Sigmoid colon (tissue), 7 donors: ENCODE measurements around the gene ZFHX3. TPM values are rescaled to one million over a fixed set of nuclear protein-coding genes. Genes with fewer than 3 reads are reported as not detected.

Source experiments
- DNase-seq: peaks from one replicate; pipeline ENCODE4 v3.0.0-alpha.2; 2019
- H3K27ac ChIP-seq, 4 donors: fragments of 200-600 bp; sonication (generic); one replicate each; pipeline ENCODE4 v1.5.1; 2016 to 2019; ENCODE audit warnings: mild to moderate bottlenecking in 1 of 4
- H3K27me3 ChIP-seq, 3 donors: fragments of 200-600 bp; sonication (generic); one replicate each; pipeline ENCODE4 v1.5.1; 2019; ENCODE audit warnings: mild to moderate bottlenecking in 1 of 3
- H3K36me3 ChIP-seq, 4 donors: fragments of 200-600 bp; sonication (generic); one replicate each; pipeline ENCODE4 v1.5.1; 2016 to 2019
- H3K4me1 ChIP-seq, 4 donors: fragments of 200-600 bp; sonication (generic); one replicate each; pipeline ENCODE4 v1.5.1; 2017 to 2019
- H3K4me3 ChIP-seq, 4 donors: fragments of 200-600 bp; sonication (generic); one replicate each; pipeline ENCODE4 v1.5.1; 2017 to 2019; ENCODE audit warnings: mild to moderate bottlenecking in 2 of 4, moderate library complexity in 1 of 4
- H3K9me3 ChIP-seq, 4 donors: fragments of 200-600 bp in 3 of 4; sonication (generic) in 3 of 4; one replicate each; pipeline versions ENCODE4 v1.5.1 to v1.6.1; 2013 to 2019
- EP300 ChIP-seq, 4 donors: sonication (generic); formaldehyde crosslinking; IDR thresholded peaks; one replicate each; pipeline ENCODE4 v1.6.1; 2017; ENCODE audit warnings: antibody characterized with exemption in 4 of 4
- POLR2A ChIP-seq, 2 donors: fragments of 450-650 bp; IDR thresholded peaks; one replicate each; pipeline ENCODE4 v1.6.1; 2016; ENCODE audit warnings: antibody characterized with exemption in 2 of 2, mild to moderate bottlenecking in 2 of 2, moderate library complexity in 2 of 2
- POLR2AphosphoS5 ChIP-seq, 4 donors: sonication (generic); formaldehyde crosslinking; IDR thresholded peaks; one replicate each; pipeline ENCODE4 v1.6.1; 2017; ENCODE audit warnings: antibody characterized with exemption in 4 of 4
- WGBS, 2 donors: extraction: QIAGEN DNeasy Blood & Tissue Kit; methylation state at CpG; one replicate each; pipeline ENCODE4 v1.1.7; 2013; 5-methylcytosine and 5-hydroxymethylcytosine counted together
- intact Hi-C: fragments of 100-400 bp; cut with DNase I; formaldehyde crosslinking; loops from one replicate; pipeline ENCODE4 v1.15.1; 2023
- polyA plus RNA-seq, 3 donors: library from polyadenylated mRNA; stranded (reverse); fragments of 200-250 nt; gene quantifications; one replicate each; pipeline ENCODE4 v1.2.3, GENCODE V29; 2013
- total RNA-seq, 4 donors: library from RNA; depleted of rRNA; stranded (reverse); fragments of >200 nt; gene quantifications; one replicate each; pipeline ENCODE4 v1.1.0, GENCODE V29; 2016
- TF ChIP-seq, protein P1 (sequence below), 4 experiments: fragments of 450-650 bp in 3 of 4; fragments of 200-600 bp in 1 of 4; IDR thresholded peaks; one replicate each; pipeline ENCODE4 v1.5.1; 2016 to 2019; ENCODE audit warnings: antibody characterized with exemption in 4 of 4, mild to moderate bottlenecking in 3 of 4, moderate library complexity in 2 of 4
- donor health status: healthy with polysubstance abuse.
- donor health status: Bipolar disorder and iron deficiency.
- donor health status: healthy.

ZFHX3 gene
- total and polyA plus RNA-seq, 7 donors, result 0.69 to 38.8 (median 17.8) TPM

- DNase-seq, result no peak
- TF ChIP-seq EP300 (IDR thresholded peaks at IDR 0.05) (no peak), POLR2AphosphoS5 (IDR thresholded peaks at IDR 0.05) (no peak), POLR2A (IDR thresholded peaks at IDR 0.05) (no peak)
- TF ChIP-seq, protein P1, sequence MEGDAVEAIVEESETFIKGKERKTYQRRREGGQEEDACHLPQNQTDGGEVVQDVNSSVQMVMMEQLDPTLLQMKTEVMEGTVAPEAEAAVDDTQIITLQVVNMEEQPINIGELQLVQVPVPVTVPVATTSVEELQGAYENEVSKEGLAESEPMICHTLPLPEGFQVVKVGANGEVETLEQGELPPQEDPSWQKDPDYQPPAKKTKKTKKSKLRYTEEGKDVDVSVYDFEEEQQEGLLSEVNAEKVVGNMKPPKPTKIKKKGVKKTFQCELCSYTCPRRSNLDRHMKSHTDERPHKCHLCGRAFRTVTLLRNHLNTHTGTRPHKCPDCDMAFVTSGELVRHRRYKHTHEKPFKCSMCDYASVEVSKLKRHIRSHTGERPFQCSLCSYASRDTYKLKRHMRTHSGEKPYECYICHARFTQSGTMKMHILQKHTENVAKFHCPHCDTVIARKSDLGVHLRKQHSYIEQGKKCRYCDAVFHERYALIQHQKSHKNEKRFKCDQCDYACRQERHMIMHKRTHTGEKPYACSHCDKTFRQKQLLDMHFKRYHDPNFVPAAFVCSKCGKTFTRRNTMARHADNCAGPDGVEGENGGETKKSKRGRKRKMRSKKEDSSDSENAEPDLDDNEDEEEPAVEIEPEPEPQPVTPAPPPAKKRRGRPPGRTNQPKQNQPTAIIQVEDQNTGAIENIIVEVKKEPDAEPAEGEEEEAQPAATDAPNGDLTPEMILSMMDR (IDR thresholded peaks at IDR 0.05), result no peak
- peaks cover 0 to 61% (median 17%) of the 10 kb centered on the region in 4 donors for H3K36me3 ChIP-seq
- no peaks in the 10 kb centered on the region for H3K9me3 ChIP-seq
- peaks cover 0 to 4% (median 0%) of the 10 kb centered on the region in 4 donors for H3K4me1 ChIP-seq
- 88 to 94% methylated on average over 9 of the region's 9 CpGs for WGBS, 2 donors
- H3K4me3 ChIP-seq, result no peak overlapping the region
- intact Hi-C loops, result no loop called here
- no peaks in the 10 kb centered on the region for H3K27me3 ChIP-seq
- H3K27ac ChIP-seq, result no peak overlapping the region
Observed at GRCh38 chr16:72886346-72886974, 161.5 kb downstream of the ZFHX3 start.

- DNase-seq, result no peak
- intact Hi-C loops, result no loop called here
- Histone ChIP-seq H3K27me3 (no peaks in the 10 kb centered on the region), H3K27ac (no peak overlapping the region), H3K4me3 (no peak overlapping the region), H3K36me3 (peaks cover 0 to 56% (median 17%) of the 10 kb centered on the region in 4 donors), H3K9me3 (no peaks in the 10 kb centered on the region), H3K4me1 (peaks cover 0 to 4% (median 0%) of the 10 kb centered on the region in 4 donors)
- WGBS, 2 donors, result 89% methylated on average over 5 of the region's 5 CpGs
- TF ChIP-seq POLR2A (IDR thresholded peaks at IDR 0.05) (no peak), POLR2AphosphoS5 (IDR thresholded peaks at IDR 0.05) (no peak), EP300 (IDR thresholded peaks at IDR 0.05) (no peak)
- TF ChIP-seq, protein P1 (IDR thresholded peaks at IDR 0.05), result no peak
Observed at GRCh38 chr16:72884573-72884972, 163.4 kb downstream of the ZFHX3 start.

DNA sequence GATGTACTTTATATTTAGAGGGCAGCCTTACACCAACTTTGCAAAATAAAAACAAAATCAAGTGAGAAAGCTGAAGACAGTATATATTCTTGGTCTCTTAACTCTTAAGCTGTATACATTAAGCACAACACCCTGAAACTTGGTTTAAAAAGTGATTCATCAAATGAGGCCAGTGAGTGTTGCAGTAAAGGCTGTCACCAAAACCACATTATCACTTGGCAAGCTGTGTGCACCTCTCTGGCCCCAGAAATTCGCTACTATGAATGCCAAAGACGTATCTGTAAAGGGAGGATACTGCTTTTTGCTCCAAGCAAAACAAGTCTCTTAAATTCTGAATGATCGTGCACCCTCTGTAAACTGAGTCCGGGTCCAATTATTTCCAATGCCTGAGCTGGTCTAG lies 163.9 kb downstream of the ZFHX3 start:
- Histone ChIP-seq H3K4me1 (peaks cover 0 to 4% (median 0%) of the 10 kb centered on the region in 4 donors), H3K27me3 (no peaks in the 10 kb centered on the region), H3K9me3 (no peaks in the 10 kb centered on the region), H3K36me3 (peaks cover 0 to 50% (median 17%) of the 10 kb centered on the region in 4 donors), H3K4me3 (no peak overlapping the region), H3K27ac (no peak overlapping the region)
- TF ChIP-seq, protein P1 (IDR thresholded peaks at IDR 0.05), result no peak
- TF ChIP-seq EP300 (IDR thresholded peaks at IDR 0.05) (no peak), POLR2AphosphoS5 (IDR thresholded peaks at IDR 0.05) (no peak), POLR2A (IDR thresholded peaks at IDR 0.05) (no peak)
- intact Hi-C loops, result no loop called here
- WGBS, 2 donors, result 90% methylated on average over 4 of the region's 4 CpGs
- DNase-seq, result no peak

- TF ChIP-seq POLR2A (IDR thresholded peaks at IDR 0.05) (no peak), POLR2AphosphoS5 (IDR thresholded peaks at IDR 0.05) (no peak), EP300 (IDR thresholded peaks at IDR 0.05) (no peak)
- TF ChIP-seq, protein P1 (IDR thresholded peaks at IDR 0.05), result no peak
Observed at GRCh38 chr16:72879846-72880245, 168.1 kb downstream of the ZFHX3 start.

More at GRCh38 chr16:72879846-72880245, 168.1 kb downstream of the ZFHX3 start:
- Histone ChIP-seq H3K9me3 (no peaks in the 10 kb centered on the region), H3K27me3 (no peaks in the 10 kb centered on the region), H3K4me1 (peaks cover 0 to 37% (median 26%) of the 10 kb centered on the region in 4 donors), H3K27ac (no peak overlapping the region), H3K36me3 (peaks cover 0 to 8% (median 0%) of the 10 kb centered on the region in 4 donors), H3K4me3 (no peak overlapping the region)
- no peak for DNase-seq
- 94% methylated on average over 11 of the region's 11 CpGs for WGBS, 2 donors
- intact Hi-C loops, result no loop called here
